HepG2 (cell line): ENCODE data around the gene ZDHHC19. TPM values are rescaled to one million over a fixed set of nuclear protein-coding genes. Genes with fewer than 3 reads are reported as not detected.

Experiments used
- MEF2D ChIP-seq: sonication (generic); formaldehyde crosslinking; IDR thresholded peaks from 2 replicates; pipeline ENCODE4 v1.5.1; 2020; ENCODE audit warnings: mild to moderate bottlenecking, missing genetic modification reagents
- SP140L ChIP-seq: sonication (generic); formaldehyde crosslinking; IDR thresholded peaks from 2 replicates; pipeline ENCODE4 v1.4.0; 2020; ENCODE audit warnings: missing genetic modification reagents, borderline replicate concordance
- TP53 ChIP-seq: sonication (generic); formaldehyde crosslinking; conservative IDR thresholded peaks from 2 replicates; pipeline ENCODE4 v1.4.0; 2020; ENCODE audit warnings: missing genetic modification reagents
- ZNF557 ChIP-seq: sonication (generic); formaldehyde crosslinking; IDR thresholded peaks from 2 replicates; pipeline ENCODE4 v1.4.0; 2020; ENCODE audit warnings: missing genetic modification reagents
- polyA plus RNA-seq, 8 experiments: library from polyadenylated mRNA; depleted of rRNA in 3 of 8; stranded (reverse) in 7 of 8; unstranded in 1 of 8; fragments of >200 nt; fragmentation: Illumina TruSeq in 4 of 8; extraction: Trizol in 4 of 8; gene quantifications; 2 replicates each; pipeline versions ENCODE4 v1.2.1 to v1.2.3, GENCODE V29; 2011 to 2016; ENCODE audit warnings: low read depth in 4 of 8, missing spikeins in 1 of 8, mixed read lengths in 1 of 8; ENCODE audit not compliant: insufficient read depth in 1 of 8
- total RNA-seq, 5 experiments: library from RNA; depleted of rRNA; stranded (reverse); fragments of >200 nt; fragmentation: Illumina TruSeq; extraction: Trizol; gene quantifications; 2 replicates each; pipeline ENCODE4 v1.2.3, GENCODE V29; 2016; ENCODE audit warnings: low read depth in 1 of 5
- TF ChIP-seq, protein P1 (sequence below): sonication (generic); formaldehyde crosslinking; IDR thresholded peaks from 2 replicates; pipeline ENCODE4 v1.8.1; 2023; ENCODE audit warnings: mild to moderate bottlenecking, inconsistent platforms, moderate library complexity, missing genetic modification reagents, borderline replicate concordance
- TF ChIP-seq, protein P2 (sequence below): sonication (generic); formaldehyde crosslinking; IDR thresholded peaks from 2 replicates; pipeline ENCODE4 v1.9.0; 2021; ENCODE audit warnings: missing genetic modification reagents, borderline replicate concordance
- TF ChIP-seq, protein P3 (sequence below): sonication (generic); formaldehyde crosslinking; IDR thresholded peaks from 2 replicates; pipeline ENCODE4 v1.8.1; 2023; ENCODE audit warnings: mild to moderate bottlenecking, missing genetic modification reagents, borderline replicate concordance
- TF ChIP-seq, protein P4 (sequence below): sonication (generic); formaldehyde crosslinking; conservative IDR thresholded peaks from 2 replicates; pipeline ENCODE4 v1.4.0; 2020; ENCODE audit warnings: missing genetic modification reagents
- TF ChIP-seq, protein P5 (sequence below): sonication (generic); formaldehyde crosslinking; IDR thresholded peaks from one replicate; pipeline ENCODE4 v1.5.1; 2020; ENCODE audit warnings: mild to moderate bottlenecking, missing genetic modification reagents; ENCODE audit errors: not compliant biosample characterization
- TF ChIP-seq, protein P6 (sequence below): sonication (generic); formaldehyde crosslinking; IDR thresholded peaks from 2 replicates; pipeline ENCODE4; 2020; ENCODE audit warnings: missing genetic modification reagents, mild to moderate bottlenecking, borderline replicate concordance

The ZDHHC19 gene
- total and polyA plus RNA-seq, 2 of the 13 experiments (the other 11 are each of a cell fraction or from before 2014, with no cell fraction given): 0.22 to 0.53 TPM

DNA sequence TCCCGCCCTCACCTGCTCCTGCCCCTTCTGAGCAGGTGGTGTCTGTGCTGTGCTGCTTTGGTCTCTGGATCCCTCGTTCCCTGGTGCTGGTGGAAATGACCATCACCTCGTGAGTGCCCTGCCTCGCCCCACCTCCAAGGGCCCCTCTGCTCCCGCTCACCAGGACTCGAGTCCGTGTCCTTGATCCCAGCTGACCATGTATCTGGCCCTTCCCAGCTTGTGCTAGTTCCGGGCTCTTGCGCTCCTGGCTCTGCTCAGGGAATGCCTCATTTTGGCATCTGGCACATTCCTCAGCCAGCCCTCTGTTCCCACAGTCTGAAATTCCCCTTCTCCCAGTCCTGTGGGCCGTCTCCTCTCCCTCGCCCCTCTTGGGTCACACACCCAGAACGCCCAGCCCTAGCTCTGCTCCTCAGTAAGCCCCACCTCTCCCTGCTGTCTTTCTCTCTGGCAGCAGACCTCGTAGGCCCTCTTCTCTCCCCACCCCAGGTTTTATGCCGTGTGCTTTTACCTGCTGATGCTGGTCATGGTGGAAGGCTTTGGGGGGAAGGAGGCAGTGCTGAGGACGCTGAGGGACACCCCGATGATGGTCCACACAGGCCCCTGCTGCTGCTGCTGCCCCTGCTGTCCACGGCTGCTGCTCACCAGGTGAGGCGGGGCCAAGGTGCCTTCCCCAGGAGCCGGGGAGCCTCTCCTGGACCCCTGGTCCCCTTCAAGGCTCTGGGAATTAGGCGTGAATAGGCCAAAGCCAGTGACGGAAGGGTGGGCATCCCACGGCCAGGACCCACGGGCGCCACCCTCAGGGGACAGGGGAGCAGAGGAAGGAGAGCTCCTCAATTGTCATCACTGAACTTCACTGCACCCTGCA, 16.7 kb upstream of the ZDHHC19 start (continued):
- TF ChIP-seq, protein P1, sequence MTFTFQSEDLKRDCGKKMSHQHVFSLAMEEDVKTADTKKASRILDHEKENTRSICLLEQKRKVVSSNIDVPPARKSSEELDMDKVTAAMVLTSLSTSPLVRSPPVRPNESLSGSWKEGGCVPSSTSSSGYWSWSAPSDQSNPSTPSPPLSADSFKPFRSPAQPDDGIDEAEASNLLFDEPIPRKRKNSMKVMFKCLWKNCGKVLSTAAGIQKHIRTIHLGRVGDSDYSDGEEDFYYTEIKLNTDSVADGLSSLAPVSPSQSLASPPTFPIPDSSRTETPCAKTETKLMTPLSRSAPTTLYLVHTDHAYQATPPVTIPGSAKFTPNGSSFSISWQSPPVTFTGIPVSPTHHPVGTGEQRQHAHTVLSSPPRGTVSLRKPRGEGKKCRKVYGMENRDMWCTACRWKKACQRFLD (CRISPR knock-in tag): no peak
- TF ChIP-seq TP53 (CRISPR knock-in tag): no peak
- TF ChIP-seq, protein P2, sequence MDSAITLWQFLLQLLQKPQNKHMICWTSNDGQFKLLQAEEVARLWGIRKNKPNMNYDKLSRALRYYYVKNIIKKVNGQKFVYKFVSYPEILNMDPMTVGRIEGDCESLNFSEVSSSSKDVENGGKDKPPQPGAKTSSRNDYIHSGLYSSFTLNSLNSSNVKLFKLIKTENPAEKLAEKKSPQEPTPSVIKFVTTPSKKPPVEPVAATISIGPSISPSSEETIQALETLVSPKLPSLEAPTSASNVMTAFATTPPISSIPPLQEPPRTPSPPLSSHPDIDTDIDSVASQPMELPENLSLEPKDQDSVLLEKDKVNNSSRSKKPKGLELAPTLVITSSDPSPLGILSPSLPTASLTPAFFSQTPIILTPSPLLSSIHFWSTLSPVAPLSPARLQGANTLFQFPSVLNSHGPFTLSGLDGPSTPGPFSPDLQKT (CRISPR knock-in tag): no peak
- TF ChIP-seq, protein P3, sequence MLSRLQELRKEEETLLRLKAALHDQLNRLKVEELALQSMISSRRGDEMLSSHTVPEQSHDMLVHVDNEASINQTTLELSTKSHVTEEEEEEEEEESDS (CRISPR knock-in tag): no peak
- TF ChIP-seq ZNF557 (CRISPR knock-in tag): no peak
- TF ChIP-seq MEF2D: peak; percentile 60; the same call in 1 of the 2 replicates
- TF ChIP-seq, protein P4, sequence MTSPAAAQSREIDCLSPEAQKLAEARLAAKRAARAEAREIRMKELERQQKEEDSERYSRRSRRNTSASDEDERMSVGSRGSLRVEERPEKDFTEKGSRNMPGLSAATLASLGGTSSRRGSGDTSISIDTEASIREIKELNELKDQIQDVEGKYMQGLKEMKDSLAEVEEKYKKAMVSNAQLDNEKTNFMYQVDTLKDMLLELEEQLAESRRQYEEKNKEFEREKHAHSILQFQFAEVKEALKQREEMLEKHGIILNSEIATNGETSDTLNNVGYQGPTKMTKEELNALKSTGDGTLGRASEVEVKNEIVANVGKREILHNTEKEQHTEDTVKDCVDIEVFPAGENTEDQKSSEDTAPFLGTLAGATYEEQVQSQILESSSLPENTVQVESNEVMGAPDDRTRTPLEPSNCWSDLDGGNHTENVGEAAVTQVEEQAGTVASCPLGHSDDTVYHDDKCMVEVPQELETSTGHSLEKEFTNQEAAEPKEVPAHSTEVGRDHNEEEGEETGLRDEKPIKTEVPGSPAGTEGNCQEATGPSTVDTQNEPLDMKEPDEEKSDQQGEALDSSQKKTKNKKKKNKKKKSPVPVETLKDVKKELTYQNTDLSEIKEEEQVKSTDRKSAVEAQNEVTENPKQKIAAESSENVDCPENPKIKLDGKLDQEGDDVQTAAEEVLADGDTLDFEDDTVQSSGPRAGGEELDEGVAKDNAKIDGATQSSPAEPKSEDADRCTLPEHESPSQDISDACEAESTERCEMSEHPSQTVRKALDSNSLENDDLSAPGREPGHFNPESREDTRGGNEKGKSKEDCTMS (CRISPR knock-in tag): no peak
- TF ChIP-seq, protein P5, sequence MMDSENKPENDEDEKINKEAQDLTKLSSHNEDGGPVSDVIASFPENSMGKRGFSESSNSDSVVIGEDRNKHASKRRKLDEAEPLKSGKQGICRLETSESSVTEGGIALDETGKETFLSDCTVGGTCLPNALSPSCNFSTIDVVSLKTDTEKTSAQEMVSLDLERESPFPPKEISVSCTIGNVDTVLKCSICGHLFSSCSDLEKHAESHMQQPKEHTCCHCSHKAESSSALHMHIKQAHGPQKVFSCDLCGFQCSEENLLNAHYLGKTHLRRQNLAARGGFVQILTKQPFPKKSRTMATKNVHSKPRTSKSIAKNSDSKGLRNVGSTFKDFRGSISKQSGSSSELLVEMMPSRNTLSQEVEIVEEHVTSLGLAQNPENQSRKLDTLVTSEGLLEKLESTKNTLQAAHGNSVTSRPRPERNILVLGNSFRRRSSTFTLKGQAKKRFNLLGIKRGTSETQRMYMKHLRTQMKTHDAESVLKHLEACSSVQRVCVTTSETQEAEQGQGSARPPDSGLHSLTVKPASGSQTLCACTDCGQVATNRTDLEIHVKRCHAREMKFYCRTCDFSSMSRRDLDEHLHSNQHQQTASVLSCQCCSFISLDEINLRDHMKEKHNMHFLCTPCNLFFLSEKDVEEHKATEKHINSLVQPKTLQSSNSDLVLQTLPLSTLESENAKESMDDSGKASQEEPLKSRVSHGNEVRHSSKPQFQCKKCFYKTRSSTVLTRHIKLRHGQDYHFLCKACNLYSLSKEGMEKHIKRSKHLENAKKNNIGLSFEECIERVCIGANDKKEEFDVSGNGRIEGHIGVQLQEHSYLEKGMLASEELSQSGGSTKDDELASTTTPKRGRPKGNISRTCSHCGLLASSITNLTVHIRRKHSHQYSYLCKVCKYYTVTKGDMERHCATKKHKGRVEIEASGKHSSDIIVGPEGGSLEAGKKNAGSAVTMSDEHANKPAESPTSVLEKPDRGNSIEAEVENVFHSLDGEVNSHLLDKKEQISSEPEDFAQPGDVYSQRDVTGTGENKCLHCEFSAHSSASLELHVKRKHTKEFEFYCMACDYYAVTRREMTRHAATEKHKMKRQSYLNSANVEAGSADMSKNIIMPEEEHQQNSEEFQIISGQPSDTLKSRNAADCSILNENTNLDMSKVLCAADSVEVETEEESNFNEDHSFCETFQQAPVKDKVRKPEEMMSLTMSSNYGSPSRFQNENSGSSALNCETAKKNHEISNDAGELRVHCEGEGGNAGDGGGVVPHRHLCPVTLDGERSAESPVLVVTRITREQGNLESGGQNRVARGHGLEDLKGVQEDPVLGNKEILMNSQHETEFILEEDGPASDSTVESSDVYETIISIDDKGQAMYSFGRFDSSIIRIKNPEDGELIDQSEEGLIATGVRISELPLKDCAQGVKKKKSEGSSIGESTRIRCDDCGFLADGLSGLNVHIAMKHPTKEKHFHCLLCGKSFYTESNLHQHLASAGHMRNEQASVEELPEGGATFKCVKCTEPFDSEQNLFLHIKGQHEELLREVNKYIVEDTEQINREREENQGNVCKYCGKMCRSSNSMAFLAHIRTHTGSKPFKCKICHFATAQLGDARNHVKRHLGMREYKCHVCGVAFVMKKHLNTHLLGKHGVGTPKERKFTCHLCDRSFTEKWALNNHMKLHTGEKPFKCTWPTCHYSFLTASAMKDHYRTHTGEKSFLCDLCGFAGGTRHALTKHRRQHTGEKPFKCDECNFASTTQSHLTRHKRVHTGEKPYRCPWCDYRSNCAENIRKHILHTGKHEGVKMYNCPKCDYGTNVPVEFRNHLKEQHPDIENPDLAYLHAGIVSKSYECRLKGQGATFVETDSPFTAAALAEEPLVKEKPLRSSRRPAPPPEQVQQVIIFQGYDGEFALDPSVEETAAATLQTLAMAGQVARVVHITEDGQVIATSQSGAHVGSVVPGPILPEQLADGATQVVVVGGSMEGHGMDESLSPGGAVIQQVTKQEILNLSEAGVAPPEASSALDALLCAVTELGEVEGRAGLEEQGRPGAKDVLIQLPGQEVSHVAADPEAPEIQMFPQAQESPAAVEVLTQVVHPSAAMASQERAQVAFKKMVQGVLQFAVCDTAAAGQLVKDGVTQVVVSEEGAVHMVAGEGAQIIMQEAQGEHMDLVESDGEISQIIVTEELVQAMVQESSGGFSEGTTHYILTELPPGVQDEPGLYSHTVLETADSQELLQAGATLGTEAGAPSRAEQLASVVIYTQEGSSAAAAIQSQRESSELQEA (CRISPR knock-in tag): no peak
- no peak for TF ChIP-seq SP140L (CRISPR knock-in tag)
- TF ChIP-seq, protein P6, sequence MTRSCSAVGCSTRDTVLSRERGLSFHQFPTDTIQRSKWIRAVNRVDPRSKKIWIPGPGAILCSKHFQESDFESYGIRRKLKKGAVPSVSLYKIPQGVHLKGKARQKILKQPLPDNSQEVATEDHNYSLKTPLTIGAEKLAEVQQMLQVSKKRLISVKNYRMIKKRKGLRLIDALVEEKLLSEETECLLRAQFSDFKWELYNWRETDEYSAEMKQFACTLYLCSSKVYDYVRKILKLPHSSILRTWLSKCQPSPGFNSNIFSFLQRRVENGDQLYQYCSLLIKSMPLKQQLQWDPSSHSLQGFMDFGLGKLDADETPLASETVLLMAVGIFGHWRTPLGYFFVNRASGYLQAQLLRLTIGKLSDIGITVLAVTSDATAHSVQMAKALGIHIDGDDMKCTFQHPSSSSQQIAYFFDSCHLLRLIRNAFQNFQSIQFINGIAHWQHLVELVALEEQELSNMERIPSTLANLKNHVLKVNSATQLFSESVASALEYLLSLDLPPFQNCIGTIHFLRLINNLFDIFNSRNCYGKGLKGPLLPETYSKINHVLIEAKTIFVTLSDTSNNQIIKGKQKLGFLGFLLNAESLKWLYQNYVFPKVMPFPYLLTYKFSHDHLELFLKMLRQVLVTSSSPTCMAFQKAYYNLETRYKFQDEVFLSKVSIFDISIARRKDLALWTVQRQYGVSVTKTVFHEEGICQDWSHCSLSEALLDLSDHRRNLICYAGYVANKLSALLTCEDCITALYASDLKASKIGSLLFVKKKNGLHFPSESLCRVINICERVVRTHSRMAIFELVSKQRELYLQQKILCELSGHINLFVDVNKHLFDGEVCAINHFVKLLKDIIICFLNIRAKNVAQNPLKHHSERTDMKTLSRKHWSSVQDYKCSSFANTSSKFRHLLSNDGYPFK: peak; percentile 52; the same call in 1 of the 2 replicates
